Esophagus squamous epithelium (tissue), 4 donors: ENCODE measurements around the gene BEST4.

Experiments used
- POLR2A ChIP-seq, 4 donors: fragments of 450-650 bp; IDR thresholded peaks; one replicate each; pipeline ENCODE4 v1.6.1; 2017; ENCODE audit warnings: antibody characterized with exemption in 4 of 4, mild to moderate bottlenecking in 4 of 4, moderate library complexity in 3 of 4
- TF ChIP-seq, protein P1 (sequence below), 6 experiments: fragments of 450-650 bp in 4 of 6; fragments of 200-600 bp in 2 of 6; sonication (generic) in 2 of 6; IDR thresholded peaks; one replicate each; pipeline ENCODE4 v1.5.1; 2016 to 2019; ENCODE audit warnings: antibody characterized with exemption in 6 of 6, mild to moderate bottlenecking in 4 of 6, moderate library complexity in 4 of 6

GRCh38 chr1:44807364-44808062 lies 19.5 kb upstream of the BEST4 start:
- TF ChIP-seq, protein P1, sequence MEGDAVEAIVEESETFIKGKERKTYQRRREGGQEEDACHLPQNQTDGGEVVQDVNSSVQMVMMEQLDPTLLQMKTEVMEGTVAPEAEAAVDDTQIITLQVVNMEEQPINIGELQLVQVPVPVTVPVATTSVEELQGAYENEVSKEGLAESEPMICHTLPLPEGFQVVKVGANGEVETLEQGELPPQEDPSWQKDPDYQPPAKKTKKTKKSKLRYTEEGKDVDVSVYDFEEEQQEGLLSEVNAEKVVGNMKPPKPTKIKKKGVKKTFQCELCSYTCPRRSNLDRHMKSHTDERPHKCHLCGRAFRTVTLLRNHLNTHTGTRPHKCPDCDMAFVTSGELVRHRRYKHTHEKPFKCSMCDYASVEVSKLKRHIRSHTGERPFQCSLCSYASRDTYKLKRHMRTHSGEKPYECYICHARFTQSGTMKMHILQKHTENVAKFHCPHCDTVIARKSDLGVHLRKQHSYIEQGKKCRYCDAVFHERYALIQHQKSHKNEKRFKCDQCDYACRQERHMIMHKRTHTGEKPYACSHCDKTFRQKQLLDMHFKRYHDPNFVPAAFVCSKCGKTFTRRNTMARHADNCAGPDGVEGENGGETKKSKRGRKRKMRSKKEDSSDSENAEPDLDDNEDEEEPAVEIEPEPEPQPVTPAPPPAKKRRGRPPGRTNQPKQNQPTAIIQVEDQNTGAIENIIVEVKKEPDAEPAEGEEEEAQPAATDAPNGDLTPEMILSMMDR (IDR thresholded peaks at IDR 0.05) = no peak
- TF ChIP-seq POLR2A (IDR thresholded peaks at IDR 0.05) = peak in 1 of 4 donors; percentile 27
